HG02610 (cell line): Measurements from ENCODE around the gene MRS2.
"Not testable (repeated sequence)": the region's sequence is repeated elsewhere in the genome, so short reads cannot be mapped to it uniquely, and the experiment has no call there.

ENCODE experiments used
- ATAC-seq: cut with Tn5 transposase; IDR thresholded peaks from one replicate; pipeline ENCODE4 v1.9.1; 2021; ENCODE audit warnings: mild to moderate bottlenecking, moderate library complexity; ENCODE audit not compliant: unreplicated experiment

Gene MRS2

DNA sequence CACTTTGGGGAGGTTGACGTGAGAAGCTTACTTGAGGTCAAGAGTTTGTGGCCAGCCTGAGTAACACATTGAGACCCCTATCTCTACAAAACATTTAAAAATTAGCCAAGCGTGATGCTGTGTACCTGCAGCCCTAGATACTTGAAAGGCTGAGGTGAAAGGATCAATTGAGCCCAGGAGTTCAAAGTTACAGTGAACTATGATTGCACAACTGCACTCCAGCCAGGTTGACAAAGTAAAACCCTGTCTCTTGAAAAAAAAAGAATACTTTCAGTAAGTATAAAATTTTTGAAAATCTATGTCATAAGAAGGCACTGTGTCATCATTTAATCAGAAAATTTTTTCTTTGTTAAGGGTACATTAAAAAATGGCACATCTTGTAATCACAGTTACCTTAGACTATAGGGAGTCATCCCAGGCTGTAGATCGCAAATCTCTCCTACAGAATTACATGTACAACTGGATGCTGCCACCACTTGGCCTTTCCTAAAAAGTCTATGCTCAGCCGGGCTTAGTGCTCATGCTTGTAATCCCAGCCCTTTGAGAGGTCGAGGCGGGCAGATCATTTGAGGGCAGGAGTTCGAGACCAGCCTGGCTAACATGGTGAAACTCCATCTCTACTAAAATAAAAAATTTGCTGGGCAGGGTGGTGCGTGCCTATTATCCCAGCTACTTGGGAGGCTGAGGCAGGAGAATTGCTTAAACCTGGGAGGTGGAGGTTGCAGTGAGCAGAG, 17.0 kb upstream of the MRS2 start:
- ATAC-seq: no peak

GRCh38 chr6:24387818-24388217, 14.9 kb upstream of the MRS2 start:
- no peak for ATAC-seq

DNA sequence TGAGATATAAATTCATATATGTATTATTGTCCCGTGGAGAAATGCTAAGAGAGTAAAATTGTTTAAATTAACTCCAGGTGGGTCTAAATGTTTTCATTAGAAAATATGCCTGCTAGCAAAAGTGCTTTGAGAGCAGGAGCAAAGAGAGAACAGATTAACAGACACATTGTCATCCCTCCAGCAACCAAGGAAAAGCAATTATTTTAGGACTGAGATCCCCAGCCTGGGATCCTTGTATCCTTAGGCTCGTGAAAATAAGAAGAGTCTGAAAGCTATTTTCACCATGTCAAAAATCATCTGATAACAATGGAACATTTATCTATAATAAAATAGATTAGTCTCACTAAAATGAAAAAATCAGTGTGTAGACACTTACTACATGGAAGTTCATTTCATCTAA, 11.5 kb upstream of the MRS2 start:
- no peak for ATAC-seq

GRCh38 chr6:24391756-24392405, 10.9 kb upstream of the MRS2 start:
- peak; percentile 98 for ATAC-seq

DNA sequence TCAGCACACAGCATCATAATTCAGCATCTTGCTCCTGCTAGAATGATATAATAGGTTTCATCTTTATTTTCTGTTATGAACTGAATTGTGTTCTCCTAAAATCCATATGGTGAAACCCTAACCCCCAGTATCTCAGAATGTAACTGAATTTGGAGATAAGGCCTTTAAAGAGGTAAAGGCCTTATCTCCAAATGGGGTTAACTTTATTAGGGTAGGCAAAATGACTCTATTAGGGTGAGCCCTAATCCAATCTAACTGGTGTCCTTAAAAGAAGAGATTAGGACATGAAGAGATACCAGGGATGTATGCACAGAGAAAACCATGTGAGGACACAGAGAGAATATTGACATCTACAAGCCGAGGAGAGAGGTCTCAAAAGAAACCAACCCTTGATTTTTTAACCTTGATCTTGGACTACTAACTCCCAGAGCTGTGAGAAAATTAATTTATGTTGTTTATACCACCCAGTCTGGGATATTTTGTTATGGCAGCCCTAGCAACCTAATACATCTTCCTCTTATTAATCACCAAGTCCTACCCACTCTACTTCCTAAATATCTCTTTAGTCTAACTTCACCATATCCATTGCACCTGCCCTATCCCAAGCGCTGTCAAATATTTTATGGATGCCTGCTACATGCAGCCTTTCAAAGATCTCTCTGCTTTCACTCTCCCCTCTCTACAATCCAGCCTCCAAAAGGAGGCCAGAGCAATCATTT, 8.5 kb upstream of the MRS2 start:
- no peak for ATAC-seq

DNA sequence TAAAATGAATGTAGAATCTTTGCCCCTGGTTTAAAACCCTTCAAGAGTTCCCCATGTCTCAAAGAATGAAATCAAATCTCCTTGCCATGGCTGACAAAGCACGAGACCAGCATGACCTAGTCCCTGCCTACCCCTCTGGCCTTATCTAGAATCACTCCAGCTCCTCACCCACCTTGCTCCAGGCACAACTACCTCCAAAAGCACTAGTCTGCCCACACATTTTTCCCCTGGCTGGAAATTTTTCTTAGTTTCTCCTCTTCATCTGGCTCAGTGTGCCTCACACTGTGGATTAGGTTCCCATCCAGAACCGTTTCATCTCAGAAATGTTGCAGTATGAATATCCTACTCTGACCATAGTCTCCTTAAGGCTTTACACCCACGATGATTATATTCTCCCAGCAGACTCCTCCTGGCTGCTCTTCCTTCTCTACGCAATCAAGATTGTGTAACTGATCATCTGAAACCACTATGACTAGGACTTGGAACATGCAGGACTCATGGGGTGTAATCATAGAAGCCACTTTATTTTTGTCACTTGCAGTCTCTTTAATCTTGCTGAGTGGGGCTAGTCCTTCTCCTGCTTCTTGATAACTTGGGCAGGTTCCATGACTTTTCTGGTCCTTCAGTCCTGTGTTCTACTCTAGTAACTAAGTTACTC, 7.8 kb upstream of the MRS2 start:
- ATAC-seq: no peak

- no peak for ATAC-seq
Measured at GRCh38 chr6:24396824-24397223, 5.9 kb upstream of the MRS2 start.

DNA sequence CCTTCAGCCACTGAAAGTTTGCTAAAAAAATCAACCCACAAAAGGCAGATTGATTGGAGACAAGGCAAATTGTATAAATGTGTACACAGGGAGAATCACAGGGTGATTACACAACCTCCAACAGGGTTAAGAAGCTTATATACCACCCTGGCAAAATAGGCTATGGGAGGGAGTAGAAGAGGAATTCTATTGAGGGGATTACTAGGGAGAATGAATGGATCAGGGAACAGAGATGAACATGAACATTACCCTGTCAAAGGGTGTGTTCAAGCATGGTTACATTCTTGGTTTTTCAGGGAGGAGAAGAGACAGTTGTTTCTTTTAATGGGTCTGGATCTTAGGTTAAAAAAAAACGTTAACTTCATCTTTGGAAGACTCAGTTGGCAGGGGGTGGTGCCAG, 5.1 kb upstream of the MRS2 start:
- ATAC-seq: no peak

DNA sequence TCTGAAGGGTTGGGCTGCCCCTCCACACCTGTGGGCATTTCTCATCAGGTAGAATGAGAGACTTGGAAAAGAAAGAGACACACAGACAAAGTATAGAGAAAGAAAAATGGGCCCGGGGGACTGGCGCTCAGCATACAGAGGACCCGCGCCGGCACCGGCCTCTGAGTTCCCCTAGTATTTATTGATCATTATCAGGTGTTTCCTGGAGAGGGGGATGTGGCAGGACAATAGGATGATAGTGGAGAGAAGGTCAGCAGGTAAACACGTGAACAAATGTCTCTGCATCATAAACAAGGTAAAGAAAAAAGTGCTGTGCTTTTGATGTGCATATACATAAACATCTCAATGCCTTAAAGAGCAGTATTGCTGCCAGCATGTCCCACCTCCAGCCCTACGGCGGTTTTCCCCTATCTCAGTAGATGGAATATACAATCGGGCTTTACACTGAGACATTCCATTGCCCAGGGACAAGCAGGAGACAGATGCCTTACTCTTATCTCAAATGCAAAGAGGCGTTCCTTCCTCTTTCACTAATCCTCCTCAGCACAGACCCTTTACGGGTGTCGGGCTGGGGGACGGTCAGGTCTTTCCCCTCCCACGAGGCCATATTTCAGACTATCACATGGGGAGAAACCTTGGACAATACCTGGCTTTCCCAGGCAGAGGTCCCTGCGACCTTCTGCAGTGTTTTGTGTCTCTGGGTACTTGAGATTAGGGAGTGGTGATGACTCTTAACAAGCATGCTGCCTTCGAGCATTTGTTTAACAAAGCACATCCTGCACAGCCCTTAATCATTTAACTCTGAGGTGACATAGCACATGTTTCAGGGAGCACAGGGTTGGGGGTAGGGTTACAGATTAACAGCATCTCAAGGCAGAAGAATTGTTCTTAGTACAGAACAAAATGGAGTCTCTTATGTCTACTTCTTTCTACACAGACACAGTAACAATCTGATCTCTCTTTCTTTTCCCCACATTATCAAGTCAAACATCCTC, 2.4 kb upstream of the MRS2 start:
- ATAC-seq: not testable (repeated sequence)

- ATAC-seq: no peak
Measured at GRCh38 chr6:24401458-24401857, 1.3 kb upstream of the MRS2 start.

DNA sequence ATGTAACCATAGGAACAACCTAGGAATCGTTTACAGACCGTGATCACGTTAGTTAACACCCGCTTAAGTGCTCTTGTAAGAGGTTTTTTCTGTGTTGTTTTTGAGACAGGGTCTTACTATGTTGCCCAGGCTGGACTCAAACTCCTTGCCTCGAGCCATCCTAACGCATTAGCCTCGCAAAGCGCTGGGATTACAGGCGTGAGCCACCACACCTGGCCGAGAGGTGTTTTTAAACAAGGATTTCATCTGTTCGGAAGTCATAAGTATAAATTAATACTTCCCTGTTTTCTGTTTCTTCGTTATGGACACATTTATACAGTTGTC, 727 bp downstream of the MRS2 start:
- no peak for ATAC-seq

DNA sequence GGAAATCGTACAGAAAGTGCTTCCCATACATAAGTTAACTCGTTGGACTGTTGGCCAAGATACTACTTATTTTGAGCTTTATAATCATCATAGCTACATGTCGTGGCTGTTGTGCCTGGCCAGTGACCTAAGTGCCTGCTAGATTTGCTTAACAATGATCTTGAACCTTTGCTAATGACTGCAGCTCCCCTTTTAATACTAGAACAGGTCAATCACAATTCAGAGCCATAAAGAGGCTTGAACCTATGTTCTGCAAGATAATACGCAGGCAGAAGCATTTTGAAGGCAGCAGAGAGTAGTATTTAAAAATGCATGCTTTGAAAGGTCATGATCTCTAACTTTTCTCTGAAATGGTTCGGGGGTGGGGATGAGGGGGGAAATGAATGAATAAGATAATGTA, 2.5 kb downstream of the MRS2 start:
- ATAC-seq: no peak

- peak; percentile 92 for ATAC-seq
Measured at GRCh38 chr6:24408719-24409410, 6.1 kb downstream of the MRS2 start.

DNA sequence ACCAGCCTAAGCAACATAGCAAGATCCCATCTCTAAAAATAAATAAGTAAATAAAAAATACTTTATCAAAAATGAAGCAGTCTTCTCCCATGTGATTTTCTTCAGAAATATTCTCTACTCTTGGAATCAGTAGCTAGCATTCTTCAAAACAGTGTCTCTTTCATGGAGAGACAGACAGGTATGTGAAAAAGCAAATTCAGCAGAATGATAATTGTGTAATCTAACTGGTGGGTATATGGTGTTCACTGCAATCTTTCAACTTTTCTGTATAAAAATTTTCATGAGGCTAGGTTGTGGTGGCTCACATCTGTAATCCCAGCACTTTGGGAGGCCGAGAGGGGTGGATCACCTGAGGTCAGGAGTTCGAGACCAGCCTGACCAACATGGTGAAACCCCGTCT, 7.9 kb downstream of the MRS2 start:
- ATAC-seq: no peak

DNA sequence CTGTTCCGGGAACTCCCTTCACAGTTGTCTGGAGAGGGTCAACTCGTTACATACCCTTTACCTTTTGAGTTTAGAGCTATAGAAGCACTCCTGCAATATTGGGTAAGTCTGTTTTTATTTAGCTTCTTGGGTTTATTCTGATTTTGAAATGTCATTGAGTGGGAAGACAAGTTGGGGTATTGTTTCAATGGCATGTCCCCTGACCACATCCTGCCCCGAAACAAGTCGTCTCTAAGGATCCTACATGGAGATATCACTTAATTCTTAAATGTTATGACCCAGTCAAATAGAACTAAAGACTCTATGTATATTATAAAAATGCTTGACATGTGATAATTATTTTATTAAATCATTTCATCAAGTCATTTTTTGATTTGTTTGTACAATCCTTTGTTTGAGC, 9.6 kb downstream of the MRS2 start:
- ATAC-seq: no peak

- ATAC-seq: not testable (repeated sequence)
Measured at GRCh38 chr6:24414531-24414930, 11.8 kb downstream of the MRS2 start.

GRCh38 chr6:24415753-24416152, 13.0 kb downstream of the MRS2 start:
- ATAC-seq: peak; percentile 79

DNA sequence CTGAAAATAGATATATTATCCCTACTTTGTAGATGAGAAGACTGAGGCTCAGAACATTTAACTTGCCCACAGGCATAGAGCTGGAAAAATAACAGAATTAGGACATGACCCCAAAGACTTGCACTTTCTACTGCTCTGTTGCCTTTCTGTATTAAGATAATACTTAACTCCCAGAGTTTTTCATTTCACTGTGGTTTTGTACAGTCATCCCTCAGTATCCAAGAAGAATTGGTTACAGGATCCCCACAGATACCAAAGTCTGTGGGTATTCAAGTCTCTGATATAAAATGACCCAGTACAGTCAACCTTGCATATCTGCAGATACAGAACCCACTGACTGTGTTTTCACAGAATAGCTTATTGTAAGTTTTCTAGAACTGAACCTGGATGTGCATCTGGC, 16.8 kb downstream of the MRS2 start:
- ATAC-seq: no peak

- ATAC-seq: no peak
Measured at GRCh38 chr6:24425091-24425490, 22.4 kb downstream of the MRS2 start.
